Measurements from ENCODE around the gene C1orf105. TPM values are rescaled to one million over a fixed set of nuclear protein-coding genes. Genes with fewer than 3 reads are reported as not detected.

C1orf105 gene
- total and polyA plus RNA-seq, 2 of the 8 experiments (the other 6 are each of a cell fraction or from before 2014, with no cell fraction given) = not detected

DNA sequence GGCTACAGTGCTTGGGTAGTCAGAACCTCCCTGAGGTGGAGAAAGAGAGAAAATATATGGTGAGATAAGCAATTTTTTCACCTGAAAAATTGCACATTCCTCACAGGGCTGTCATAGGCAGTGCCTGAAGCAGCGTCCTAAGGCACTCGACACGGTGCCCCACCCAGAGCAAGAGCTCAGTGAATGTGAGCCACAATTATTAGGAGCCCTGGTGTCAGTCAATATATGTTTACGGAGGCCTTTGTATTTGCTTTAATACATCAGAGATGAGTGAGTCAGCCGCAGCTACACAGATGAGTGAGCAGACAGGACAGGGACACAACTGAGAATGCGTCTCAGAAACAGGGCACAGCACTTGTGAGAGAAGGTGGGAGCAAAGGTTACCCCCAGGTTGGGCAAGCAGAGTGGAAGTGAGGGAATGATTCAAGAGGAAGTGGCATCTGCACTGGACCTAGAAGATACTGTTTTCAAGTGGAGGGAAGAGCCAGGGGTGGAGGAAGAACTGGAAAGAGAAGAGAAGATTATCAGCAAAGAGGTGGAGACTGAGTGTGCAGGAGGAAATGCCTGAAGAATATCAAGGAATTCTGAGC lies 28.6 kb downstream of the C1orf105 start:
- POLR2A ChIA-PET (ENCODE audit: partially characterized antibody) = no interaction called here
- Histone ChIP-seq H3K27me3 (replicated peaks in 1 of 4; ENCODE audit: control insufficient read depth in 3 of 4, extremely low read depth in 1 of 4, insufficient read depth in 3 of 4, low read length in 3 of 4) (peaks cover 0 to 2% (median 0%) of the 10 kb centered on the region in 4 experiments; a peak in 1 of 7 replicates), H4K8ac (ENCODE audit: extremely low read depth, insufficient read depth, low read length) (no peak overlapping the region), H2BK20ac (ENCODE audit: low read length) (no peak overlapping the region), H3K9ac (replicated peaks in 1 of 4; ENCODE audit: extremely low read depth in 1 of 4, low read depth in 3 of 4, low read length in 3 of 4) (no peak overlapping the region), H3K27ac (ENCODE audit: low read depth, low read length) (no peak overlapping the region), H3K79me2 (ENCODE audit: control insufficient read depth in 1 of 2, insufficient read depth in 2 of 2, low read length in 2 of 2) (no peaks in the 10 kb centered on the region), H2AFZ (ENCODE audit: low read length) (0 out of 2 replicates have a peak overlapping the region, but pooled peaks have one; percentile 59), H2BK15ac (ENCODE audit: low read length) (0 out of 2 replicates have a peak overlapping the region, but pooled peaks have one; percentile 14), H3K4ac (replicated peaks; ENCODE audit: insufficient read length, low read depth, low read length) (no peak overlapping the region), H3K36me3 (ENCODE audit: control insufficient read depth in 2 of 4, insufficient read depth in 4 of 4, low read length in 3 of 4) (no peaks in the 10 kb centered on the region), H4K91ac (replicated peaks; ENCODE audit: insufficient read length, low read length) (no peak overlapping the region), H3K56ac (replicated peaks; ENCODE audit: insufficient read length, low read depth, low read length) (no peak overlapping the region), H4K20me1 (replicated peaks in 1 of 2; ENCODE audit: control insufficient read depth in 1 of 2, insufficient read depth in 2 of 2, low read length in 2 of 2) (no peaks in the 10 kb centered on the region), H2BK12ac (ENCODE audit: low read depth, low read length) (no peak overlapping the region), H3K4me1 (replicated peaks in 1 of 4; ENCODE audit: control insufficient read depth in 3 of 4, insufficient read depth in 4 of 4, low read length in 3 of 4) (no peaks in the 10 kb centered on the region), H3K18ac (ENCODE audit: extremely low read depth, low read length) (no peak overlapping the region), H3K9me3 (ENCODE audit: insufficient read depth in 2 of 2, low read depth in 1 of 2, low read length in 1 of 2) (no peaks in the 10 kb centered on the region), H3K4me3 (ENCODE audit: extremely low read depth in 1 of 4, insufficient read depth in 2 of 4, low read depth in 3 of 4, low read length in 4 of 4) (no peak overlapping the region), H4K5ac (ENCODE audit: insufficient read length, low read depth, low read length) (no peak overlapping the region), H3K23me2 (ENCODE audit: low read depth, low read length) (no peaks in the 10 kb centered on the region), H3K4me2 (ENCODE audit: insufficient read depth in 1 of 2, low read depth in 2 of 2, low read length in 2 of 2) (no peak overlapping the region), H3K79me1 (ENCODE audit: low read depth, low read length) (no peaks in the 10 kb centered on the region), H3K23ac (ENCODE audit: insufficient read length) (no peak overlapping the region), H2BK120ac (replicated peaks; ENCODE audit: low read depth, low read length) (no peak overlapping the region), H3K14ac (ENCODE audit: insufficient read length) (no peak overlapping the region), H2BK5ac (ENCODE audit: low read depth, low read length) (no peak overlapping the region), H2AK5ac (ENCODE audit: low read depth, low read length) (no peak overlapping the region)
- DNase-seq (ENCODE audit: low read depth in 1 of 2, low spot score in 2 of 2) (no peak), FAIRE-seq (no peak)
- 84% methylated on average over 6 of the region's 6 CpGs; no CpG with 5 or more reads in 1 of the 2 experiments for WGBS, 2 experiments (ENCODE audit: extremely low coverage in 1 of 2, insufficient coverage in 1 of 2, insufficient read length in 1 of 2, insufficient replicate concordance in 2 of 2, low coverage in 1 of 2, low lambda C conversion rate in 2 of 2, missing lambda C conversion rate in 1 of 2)
- CTCF ChIA-PET (ENCODE audit: partially characterized antibody) = interaction anchor here (0.7 to 5.2 kb wide), 10 partner anchors 11 to 279 kb away, joined by 3 to 39 read pairs (median 4); no protein-coding TSS in a partner anchor
- no peak for TF ChIP-seq BACH1 (IDR thresholded peaks at IDR 0.05; ENCODE audit: low read length)
- no peak for TF ChIP-seq FOSL1 (IDR thresholded peaks at IDR 0.05; ENCODE audit: insufficient read depth, low read depth, low read length)
- no peak for TF ChIP-seq CHD1 (IDR thresholded peaks at IDR 0.05; ENCODE audit: low read depth, low read length)
- TF ChIP-seq SP1 (IDR thresholded peaks at IDR 0.05; ENCODE audit: low read depth, low read length) = no peak
